HG02571 (cell line): Measurements from ENCODE around the gene C10orf67.
"Not testable (repeated sequence)": the region's sequence is repeated elsewhere in the genome, so short reads cannot be mapped to it uniquely, and the experiment has no call there.

ENCODE experiments used
- ATAC-seq: cut with Tn5 transposase; IDR thresholded peaks from one replicate; pipeline ENCODE4 v1.9.1; 2021; ENCODE audit warnings: mild to moderate bottlenecking, moderate library complexity; ENCODE audit not compliant: unreplicated experiment

C10orf67 gene

GRCh38 chr10:23344241-23344841 is at the start of gene C10orf67:
Gene C10orf67 (minus strand): TSS chr10:23344797. CDS start chr10:23344774, 23 bp downstream.
- no peak for ATAC-seq

GRCh38 chr10:23391821-23392220 is 47.2 kb upstream of the C10orf67 start:
- ATAC-seq = no peak

- ATAC-seq = no peak
Observed at GRCh38 chr10:23390809-23391208, 46.2 kb upstream of the C10orf67 start.

GRCh38 chr10:23390408-23390807 is 45.8 kb upstream of the C10orf67 start:
- not testable (repeated sequence) for ATAC-seq

- not testable (repeated sequence) for ATAC-seq
Observed at GRCh38 chr10:23387516-23387915, 42.9 kb upstream of the C10orf67 start.

GRCh38 chr10:23386052-23386451 is 41.5 kb upstream of the C10orf67 start:
- no peak for ATAC-seq

GRCh38 chr10:23384364-23384763 is 39.8 kb upstream of the C10orf67 start:
- no peak for ATAC-seq

GRCh38 chr10:23383637-23384036 is 39.0 kb upstream of the C10orf67 start:
- ATAC-seq = no peak

- no peak for ATAC-seq
Observed at GRCh38 chr10:23381298-23382040, 36.9 kb upstream of the C10orf67 start.

GRCh38 chr10:23379686-23380085 is 35.1 kb upstream of the C10orf67 start:
- ATAC-seq = no peak

- ATAC-seq = no peak
Observed at GRCh38 chr10:23376229-23376655, 31.6 kb upstream of the C10orf67 start.

GRCh38 chr10:23375366-23375765 is 30.8 kb upstream of the C10orf67 start:
- ATAC-seq = no peak

GRCh38 chr10:23373156-23373555 is 28.6 kb upstream of the C10orf67 start:
- ATAC-seq = no peak

- ATAC-seq = no peak
Observed at GRCh38 chr10:23371073-23371472, 26.5 kb upstream of the C10orf67 start.

- ATAC-seq = no peak
Observed at GRCh38 chr10:23370106-23370505, 25.5 kb upstream of the C10orf67 start.

GRCh38 chr10:23368816-23369640 is 24.4 kb upstream of the C10orf67 start:
- ATAC-seq = peak; percentile 68

GRCh38 chr10:23367896-23368595 is 23.4 kb upstream of the C10orf67 start:
- no peak for ATAC-seq

GRCh38 chr10:23365417-23366030 is 20.9 kb upstream of the C10orf67 start:
- peak; percentile 31 for ATAC-seq

- no peak for ATAC-seq
Observed at GRCh38 chr10:23364378-23364777, 19.8 kb upstream of the C10orf67 start.

GRCh38 chr10:23363793-23364135 is 19.2 kb upstream of the C10orf67 start:
- ATAC-seq = no peak
